ENCODE measurements around the gene LCNL1.

DNA sequence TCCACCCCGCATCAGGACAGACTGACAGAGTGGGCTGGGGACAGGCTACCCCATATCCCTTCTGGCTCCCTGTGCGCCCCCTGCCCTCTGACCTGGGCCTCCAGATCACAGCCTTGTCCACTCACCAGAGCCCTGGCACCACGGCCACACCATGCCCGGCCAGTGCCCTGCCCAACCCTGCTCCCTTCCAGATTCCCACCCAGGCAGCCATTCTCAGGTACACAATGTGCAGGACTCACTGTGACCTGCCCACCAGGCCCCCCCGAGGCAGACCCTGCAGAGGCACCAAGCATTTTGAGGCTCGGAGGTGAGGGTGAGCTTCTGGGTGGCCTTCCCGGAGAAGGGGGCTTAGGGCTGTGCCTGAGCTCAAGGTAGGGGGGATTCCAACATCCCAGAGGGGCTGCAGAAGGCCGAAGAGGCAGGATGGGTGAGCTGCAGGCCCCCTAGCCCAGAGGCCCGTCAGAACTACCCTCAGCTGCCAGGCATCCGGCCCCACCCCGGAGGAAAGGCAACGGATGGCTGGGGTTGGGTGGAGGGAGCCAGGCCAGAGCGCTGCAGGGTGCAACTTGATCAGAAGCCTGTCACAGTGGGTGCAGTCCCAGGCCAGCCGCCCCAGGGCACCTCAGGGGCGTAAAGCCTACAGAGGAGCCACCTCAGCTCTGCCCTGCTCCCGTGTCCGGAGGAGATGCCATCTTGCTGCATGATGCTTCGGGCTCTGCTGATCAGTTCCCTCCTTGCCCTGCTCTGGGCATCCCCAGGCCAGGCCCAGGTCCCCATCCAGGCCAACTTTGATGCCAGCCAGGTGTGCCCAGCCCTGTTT lies at the start of gene LCNL1:
- TF ChIP-seq EZH2 (IDR thresholded peaks at IDR 0.05; ENCODE audit: borderline replicate concordance, low read length): no peak
- TF ChIP-seq, protein P1, sequence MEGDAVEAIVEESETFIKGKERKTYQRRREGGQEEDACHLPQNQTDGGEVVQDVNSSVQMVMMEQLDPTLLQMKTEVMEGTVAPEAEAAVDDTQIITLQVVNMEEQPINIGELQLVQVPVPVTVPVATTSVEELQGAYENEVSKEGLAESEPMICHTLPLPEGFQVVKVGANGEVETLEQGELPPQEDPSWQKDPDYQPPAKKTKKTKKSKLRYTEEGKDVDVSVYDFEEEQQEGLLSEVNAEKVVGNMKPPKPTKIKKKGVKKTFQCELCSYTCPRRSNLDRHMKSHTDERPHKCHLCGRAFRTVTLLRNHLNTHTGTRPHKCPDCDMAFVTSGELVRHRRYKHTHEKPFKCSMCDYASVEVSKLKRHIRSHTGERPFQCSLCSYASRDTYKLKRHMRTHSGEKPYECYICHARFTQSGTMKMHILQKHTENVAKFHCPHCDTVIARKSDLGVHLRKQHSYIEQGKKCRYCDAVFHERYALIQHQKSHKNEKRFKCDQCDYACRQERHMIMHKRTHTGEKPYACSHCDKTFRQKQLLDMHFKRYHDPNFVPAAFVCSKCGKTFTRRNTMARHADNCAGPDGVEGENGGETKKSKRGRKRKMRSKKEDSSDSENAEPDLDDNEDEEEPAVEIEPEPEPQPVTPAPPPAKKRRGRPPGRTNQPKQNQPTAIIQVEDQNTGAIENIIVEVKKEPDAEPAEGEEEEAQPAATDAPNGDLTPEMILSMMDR (conservative IDR thresholded peaks at IDR 0.05 in 1 of 2, IDR thresholded peaks at IDR 0.05 in 1 of 2; ENCODE audit: extremely low read depth in 1 of 2, insufficient read depth in 1 of 2, low read depth in 1 of 2, low read length in 2 of 2): no peak

Measured in mammary epithelial cell (primary cell).